ENCODE data around the gene CFAP92.

Gene CFAP92

GRCh38 chr3:129031476-129032215 lies 37.8 kb upstream of the CFAP92 start:
- ATAC-seq = no peak
- TF ChIP-seq OSR1 (CRISPR knock-in tag; IDR thresholded peaks at IDR 0.05) = no peak
- no peak for TF ChIP-seq SNAI2 (CRISPR knock-in tag; IDR thresholded peaks at IDR 0.05)
- TF ChIP-seq ARNTL (CRISPR knock-in tag; IDR thresholded peaks at IDR 0.05; ENCODE audit: borderline replicate concordance, low read depth) = no peak
- TF ChIP-seq BACH2 (CRISPR knock-in tag; IDR thresholded peaks at IDR 0.05; ENCODE audit: borderline replicate concordance) = no peak

- no peak for ATAC-seq
- no peak for TF ChIP-seq BACH2 (CRISPR knock-in tag; IDR thresholded peaks at IDR 0.05; ENCODE audit: borderline replicate concordance)
- no peak for TF ChIP-seq ZNF70 (CRISPR knock-in tag; IDR thresholded peaks at IDR 0.05)
- no peak for TF ChIP-seq ZFP30 (CRISPR knock-in tag; IDR thresholded peaks at IDR 0.05)
- TF ChIP-seq TOX (CRISPR knock-in tag; IDR thresholded peaks at IDR 0.05; ENCODE audit: borderline replicate concordance) = no peak
- no peak for TF ChIP-seq GLIS3 (CRISPR knock-in tag; IDR thresholded peaks at IDR 0.05)
- no peak for TF ChIP-seq CSRNP3 (CRISPR knock-in tag; IDR thresholded peaks at IDR 0.05)
- TF ChIP-seq OSR1 (CRISPR knock-in tag; IDR thresholded peaks at IDR 0.05) = no peak
- no peak for TF ChIP-seq SNAI2 (CRISPR knock-in tag; IDR thresholded peaks at IDR 0.05)
- TF ChIP-seq ZFP3 (CRISPR knock-in tag; IDR thresholded peaks at IDR 0.05) = no peak
- no peak for TF ChIP-seq RARB (CRISPR knock-in tag; IDR thresholded peaks at IDR 0.05)
- TF ChIP-seq POU6F1 (CRISPR knock-in tag; IDR thresholded peaks at IDR 0.05; ENCODE audit: borderline replicate concordance, low read depth) = no peak
Measured at GRCh38 chr3:129030611-129031010, 36.7 kb upstream of the CFAP92 start.

- ATAC-seq = no peak
- no peak for TF ChIP-seq ZC3H10 (CRISPR knock-in tag; IDR thresholded peaks at IDR 0.05)
- TF ChIP-seq ZNF70 (CRISPR knock-in tag; IDR thresholded peaks at IDR 0.05) = no peak
- TF ChIP-seq PPARA (CRISPR knock-in tag; IDR thresholded peaks at IDR 0.05; ENCODE audit: borderline replicate concordance) = no peak
- no peak for TF ChIP-seq BACH2 (CRISPR knock-in tag; IDR thresholded peaks at IDR 0.05; ENCODE audit: borderline replicate concordance)
- TF ChIP-seq ZFP30 (CRISPR knock-in tag; IDR thresholded peaks at IDR 0.05) = no peak
- no peak for TF ChIP-seq OSR1 (CRISPR knock-in tag; IDR thresholded peaks at IDR 0.05)
- TF ChIP-seq TCF4 (CRISPR knock-in tag; IDR thresholded peaks at IDR 0.05; ENCODE audit: borderline replicate concordance) = no peak
- TF ChIP-seq POU6F1 (CRISPR knock-in tag; IDR thresholded peaks at IDR 0.05; ENCODE audit: borderline replicate concordance, low read depth) = no peak
- no peak for TF ChIP-seq CSDC2 (CRISPR knock-in tag; IDR thresholded peaks at IDR 0.05)
- no peak for TF ChIP-seq ZNF565 (CRISPR knock-in tag; conservative IDR thresholded peaks at IDR 0.05; ENCODE audit: low read depth)
- TF ChIP-seq TSHZ2 (CRISPR knock-in tag; IDR thresholded peaks at IDR 0.05) = no peak
- TF ChIP-seq ARNTL (CRISPR knock-in tag; IDR thresholded peaks at IDR 0.05; ENCODE audit: borderline replicate concordance, low read depth) = no peak
- no peak for TF ChIP-seq ZNF8 (CRISPR knock-in tag; IDR thresholded peaks at IDR 0.05)
- TF ChIP-seq TOX (CRISPR knock-in tag; IDR thresholded peaks at IDR 0.05; ENCODE audit: borderline replicate concordance) = no peak
Measured at GRCh38 chr3:129028866-129029265, 35.0 kb upstream of the CFAP92 start.

GRCh38 chr3:129027544-129027880 lies 33.6 kb upstream of the CFAP92 start:
- no peak for ATAC-seq
- TF ChIP-seq CREB5 (CRISPR knock-in tag; IDR thresholded peaks at IDR 0.05; ENCODE audit: low read depth) (no peak), ESRRG (CRISPR knock-in tag; IDR thresholded peaks at IDR 0.05) (no peak), POU6F1 (CRISPR knock-in tag; IDR thresholded peaks at IDR 0.05; ENCODE audit: borderline replicate concordance, low read depth) (no peak), ARNTL (CRISPR knock-in tag; IDR thresholded peaks at IDR 0.05; ENCODE audit: borderline replicate concordance, low read depth) (no peak), TCF4 (CRISPR knock-in tag; IDR thresholded peaks at IDR 0.05; ENCODE audit: borderline replicate concordance) (no peak), OSR1 (CRISPR knock-in tag; IDR thresholded peaks at IDR 0.05) (no peak), ZFP3 (CRISPR knock-in tag; IDR thresholded peaks at IDR 0.05) (no peak), ZFP30 (CRISPR knock-in tag; IDR thresholded peaks at IDR 0.05) (no peak), SNAI2 (CRISPR knock-in tag; IDR thresholded peaks at IDR 0.05) (no peak), PATZ1 (CRISPR knock-in tag; IDR thresholded peaks at IDR 0.05; ENCODE audit: borderline replicate concordance) (no peak), TOX (CRISPR knock-in tag; IDR thresholded peaks at IDR 0.05; ENCODE audit: borderline replicate concordance) (no peak)
